Psoas muscle (tissue), 8 donors: ENCODE measurements around the gene ZNF747. TPM values are rescaled to one million over a fixed set of nuclear protein-coding genes. Genes with fewer than 3 reads are reported as not detected.

Experiments
- ATAC-seq, 4 donors: fragments of 200-7000 bp; cut with Tn5 transposase; one replicate each; pipeline ENCODE4 v1.9.1; 2020; ENCODE audit warnings: moderate library complexity in 3 of 4, mild to moderate bottlenecking in 2 of 4
- DNase-seq, 2 donors: peaks; one replicate each; pipeline ENCODE4 v3.0.0-alpha.2; 2020
- H3K27ac ChIP-seq: fragments of 200-600 bp; one replicate; pipeline ENCODE4 v1.8.0; 2022
- H3K27me3 ChIP-seq, 3 donors: fragments of 200-600 bp in 1 of 3; one replicate each; pipeline versions ENCODE4 v1.6.1 to v1.8.0; 2013 to 2022; ENCODE audit warnings: low read length in 2 of 3, mild to moderate bottlenecking in 2 of 3, moderate library complexity in 1 of 3; ENCODE audit not compliant: insufficient read depth in 3 of 3
- H3K36me3 ChIP-seq, 2 donors: fragments of 200-600 bp in 1 of 2; one replicate each; pipeline versions ENCODE4 v1.6.1 to v1.8.0; 2013 to 2022; ENCODE audit warnings: low read depth in 1 of 2, mild to moderate bottlenecking in 1 of 2, moderate library complexity in 1 of 2; ENCODE audit not compliant: insufficient read depth in 1 of 2
- H3K4me1 ChIP-seq: fragments of 200-600 bp; one replicate; pipeline ENCODE4 v1.8.0; 2022
- H3K4me3 ChIP-seq: fragments of 200-600 bp; one replicate; pipeline ENCODE4 v1.8.0; 2022; ENCODE audit warnings: mild to moderate bottlenecking
- H3K9me3 ChIP-seq: fragments of 200-600 bp; one replicate; pipeline ENCODE4 v1.8.0; 2022
- WGBS, 3 donors: extraction: QIAGEN DNeasy Blood & Tissue Kit; methylation state at CpG; one replicate each; pipeline versions ENCODE4 v1.1.6 to v1.1.7; 2013; 5-methylcytosine and 5-hydroxymethylcytosine counted together
- intact Hi-C, 2 donors: fragments of 100-400 bp; cut with DNase I; formaldehyde crosslinking; loops; one replicate each; pipeline versions ENCODE4 v1.11.0 to v1.14.2; 2022
- polyA plus RNA-seq, 3 donors: library from polyadenylated mRNA; stranded (reverse); fragments of 200-250 nt; gene quantifications; one replicate each; pipeline ENCODE4 v1.2.3, GENCODE V29; 2013
- total RNA-seq, 4 donors: library from RNA; stranded (reverse); fragmentation: NEBNext Ultra II Directional in 2 of 4; extraction: Animal tissue kit (Norgen Biotek cat#: 25700) in 2 of 4; gene quantifications; one replicate each; pipeline versions ENCODE4 v1.2.1 to v1.2.4, GENCODE V29; 2021 to 2023
- TF ChIP-seq, protein P1 (sequence below): fragments of 200-600 bp; IDR thresholded peaks from one replicate; pipeline ENCODE4 v1.8.0; 2022; ENCODE audit warnings: antibody characterized with exemption
- donor health status: healthy with polysubstance abuse.
- donor health status: DM: no; HTN: no; CAD: no; lungs with moderate emphysema.
- donor health status: Bipolar disorder and iron deficiency.
- donor health status: healthy.
- donor health status: DM: yes; HTN: yes; CAD: no.
- donor health status: DM: no; HTN: no; CAD: no.
- donor health status: DM: no; HTN: no; CAD: no.
- donor health status: DM: yes; HTN: yes; CAD: no.

ZNF747 gene
- total and polyA plus RNA-seq, 7 donors: 6.4 to 16.4 (median 7.9) TPM

DNA sequence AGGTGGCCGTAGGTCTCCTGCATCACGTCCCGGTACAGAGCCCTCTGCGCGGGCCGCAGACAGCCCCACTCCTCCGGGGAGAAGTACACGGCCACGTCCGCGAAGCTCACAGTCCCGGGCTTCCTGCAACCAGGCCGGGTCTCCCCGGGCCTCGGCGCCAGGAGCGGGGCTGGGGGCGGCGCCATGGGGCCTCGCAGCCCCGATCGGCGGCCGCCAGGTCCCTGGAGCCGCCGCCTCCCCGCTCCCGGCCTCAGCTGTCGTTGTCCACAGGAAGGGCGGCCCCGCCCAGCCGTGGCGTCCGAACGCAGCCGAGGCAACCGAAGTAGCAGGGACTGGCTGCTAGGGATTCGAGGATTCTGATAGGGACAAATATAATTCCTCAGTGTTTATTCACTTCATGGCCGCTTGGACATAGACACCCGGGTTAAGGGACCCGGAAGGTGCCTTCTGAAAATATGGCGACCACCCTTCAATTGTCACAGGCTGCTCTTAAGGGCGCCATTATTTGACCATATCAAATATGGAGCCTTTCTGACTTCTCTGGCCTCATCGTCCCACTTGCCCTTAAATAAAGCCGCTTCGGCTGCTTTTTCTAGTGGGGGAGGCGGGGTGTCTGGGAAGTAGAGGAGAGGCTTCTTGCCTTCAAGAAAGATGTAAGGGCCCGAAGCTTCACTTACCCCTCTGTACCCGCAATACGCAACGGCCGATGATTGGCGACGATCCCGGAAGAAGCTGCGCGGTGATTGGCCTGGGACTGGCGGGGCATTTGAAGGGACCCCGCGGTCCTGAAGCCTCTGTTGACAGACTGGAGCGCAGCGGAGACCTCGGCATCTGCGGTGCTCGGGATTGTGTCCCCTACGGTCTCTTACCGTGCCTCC, 37.0 kb upstream of the ZNF747 start, which contains the start of gene ZNF688:
ZNF688 (minus strand) TSS at position 270 of the 878 bp plus-strand sequence; CDS start at position 185, 85 bp downstream.
- peaks cover 16% of the 10 kb centered on the region for H3K4me1 ChIP-seq
- peak; percentile 88 to 90 (median 89) for ATAC-seq
- DNase-seq: peak; percentile 96 to 98
- WGBS, 3 donors: 0% methylated on average over 61 to 67 of the region's 67 CpGs
- H3K9me3 ChIP-seq: no peaks in the 10 kb centered on the region
- H3K27ac ChIP-seq: peak within 1 kb of the TSS; percentile 97
- H3K36me3 ChIP-seq: peaks cover 0 to 9% of the 10 kb centered on the region in 2 donors
- H3K4me3 ChIP-seq: peak within 1 kb of the TSS; percentile 91
- no peaks in the 10 kb centered on the region for H3K27me3 ChIP-seq
- TF ChIP-seq, protein P1, sequence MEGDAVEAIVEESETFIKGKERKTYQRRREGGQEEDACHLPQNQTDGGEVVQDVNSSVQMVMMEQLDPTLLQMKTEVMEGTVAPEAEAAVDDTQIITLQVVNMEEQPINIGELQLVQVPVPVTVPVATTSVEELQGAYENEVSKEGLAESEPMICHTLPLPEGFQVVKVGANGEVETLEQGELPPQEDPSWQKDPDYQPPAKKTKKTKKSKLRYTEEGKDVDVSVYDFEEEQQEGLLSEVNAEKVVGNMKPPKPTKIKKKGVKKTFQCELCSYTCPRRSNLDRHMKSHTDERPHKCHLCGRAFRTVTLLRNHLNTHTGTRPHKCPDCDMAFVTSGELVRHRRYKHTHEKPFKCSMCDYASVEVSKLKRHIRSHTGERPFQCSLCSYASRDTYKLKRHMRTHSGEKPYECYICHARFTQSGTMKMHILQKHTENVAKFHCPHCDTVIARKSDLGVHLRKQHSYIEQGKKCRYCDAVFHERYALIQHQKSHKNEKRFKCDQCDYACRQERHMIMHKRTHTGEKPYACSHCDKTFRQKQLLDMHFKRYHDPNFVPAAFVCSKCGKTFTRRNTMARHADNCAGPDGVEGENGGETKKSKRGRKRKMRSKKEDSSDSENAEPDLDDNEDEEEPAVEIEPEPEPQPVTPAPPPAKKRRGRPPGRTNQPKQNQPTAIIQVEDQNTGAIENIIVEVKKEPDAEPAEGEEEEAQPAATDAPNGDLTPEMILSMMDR: no peak
- intact Hi-C loops: loop anchor here in 1 of 2 donors (5.0 kb wide), 2 partner anchors 44 to 81 kb away; partner anchors contain the start of genes PRR14 and ZNF768

GRCh38 chr16:30570636-30571444, 36.2 kb upstream of the ZNF747 start:
- Histone ChIP-seq H3K4me3 (peak overlapping the region; percentile 91), H3K36me3 (peaks cover 0 to 9% of the 10 kb centered on the region in 2 donors), H3K27ac (peak overlapping the region; percentile 97), H3K27me3 (no peaks in the 10 kb centered on the region), H3K9me3 (no peaks in the 10 kb centered on the region), H3K4me1 (peaks cover 16% of the 10 kb centered on the region)
- intact Hi-C loops: loop anchor here in 1 of 2 donors (5.0 kb wide), 2 partner anchors 44 to 81 kb away; partner anchors contain the start of genes PRR14 and ZNF768
- TF ChIP-seq, protein P1: no peak
- peak in 3 of 4 donors; percentile 1 to 14 (median 9) for ATAC-seq
- peak; percentile 33 to 64 for DNase-seq
- WGBS, 3 donors: 5 to 6% (median 6%) methylated on average over 21 to 22 of the region's 22 CpGs

DNA sequence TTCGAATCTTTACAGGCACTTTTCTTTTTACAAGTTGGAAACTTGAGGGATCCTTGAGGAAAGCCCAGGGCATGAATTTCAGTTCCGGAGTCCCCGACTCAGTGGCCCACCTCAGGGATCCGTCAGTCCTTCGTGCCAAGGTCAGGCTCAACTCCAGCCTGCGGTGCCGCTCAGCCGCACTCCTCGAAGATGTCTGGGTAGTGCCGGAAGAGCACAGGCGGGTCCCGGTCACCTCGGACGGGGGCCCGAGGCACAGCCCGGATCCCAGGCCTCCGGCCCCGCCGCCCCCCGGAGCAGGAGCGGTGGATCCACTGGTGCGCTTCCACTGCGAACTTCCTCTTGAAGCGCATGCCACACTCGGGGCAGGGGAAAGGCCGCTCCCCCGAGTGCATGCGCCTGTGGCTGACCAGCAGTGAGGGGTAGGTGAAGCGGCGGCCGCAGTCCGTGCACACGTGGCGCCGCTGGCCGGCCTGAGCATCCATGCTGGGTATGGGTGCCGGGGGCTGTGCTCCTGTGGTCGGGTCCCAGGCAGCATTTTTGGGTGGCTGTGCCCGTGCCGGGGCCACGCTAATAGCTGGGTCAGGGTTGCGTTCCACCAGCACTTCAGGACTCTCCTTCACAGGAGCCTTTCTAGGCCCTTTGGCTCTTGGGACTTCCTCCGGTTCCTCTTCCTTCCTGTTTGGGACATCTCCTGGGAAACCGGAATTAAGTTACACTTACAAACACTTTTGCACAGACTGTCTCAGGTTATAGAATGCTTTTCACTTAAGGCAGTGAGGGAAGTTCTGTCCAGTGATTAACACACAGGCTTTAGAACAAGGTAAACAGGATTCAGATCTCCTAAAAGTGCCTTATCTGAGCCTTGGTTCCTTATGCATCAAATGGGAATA, 35.3 kb upstream of the ZNF747 start:
- no peaks in the 10 kb centered on the region for H3K27me3 ChIP-seq
- DNase-seq: no peak
- 79 to 85% (median 83%) methylated on average over 38 to 44 of the region's 44 CpGs for WGBS, 3 donors
- H3K9me3 ChIP-seq: no peaks in the 10 kb centered on the region
- intact Hi-C loops: loop anchor here in 1 of 2 donors (5.0 kb wide), 2 partner anchors 43 to 82 kb away; partner anchors contain the start of genes PRR14 and ZNF768
- peaks cover 0 to 9% of the 10 kb centered on the region in 2 donors for H3K36me3 ChIP-seq
- TF ChIP-seq, protein P1: no peak
- peak overlapping the region; percentile 97 for H3K27ac ChIP-seq
- H3K4me1 ChIP-seq: peaks cover 16% of the 10 kb centered on the region
- peak overlapping the region; percentile 91 for H3K4me3 ChIP-seq
- no peak for ATAC-seq

- intact Hi-C loops: no loop called here
- no peak overlapping the region for H3K27ac ChIP-seq
- H3K9me3 ChIP-seq: no peaks in the 10 kb centered on the region
- WGBS, 3 donors: 90 to 99% (median 94%) methylated on average over 3 of the region's 3 CpGs
- peaks cover 16% of the 10 kb centered on the region for H3K4me1 ChIP-seq
- DNase-seq: no peak
- H3K27me3 ChIP-seq: no peaks in the 10 kb centered on the region
- no peak for ATAC-seq
- TF ChIP-seq, protein P1: no peak
- peaks cover 0 to 9% of the 10 kb centered on the region in 2 donors for H3K36me3 ChIP-seq
- no peak overlapping the region for H3K4me3 ChIP-seq
Observed at GRCh38 chr16:30569281-30569680, 34.6 kb upstream of the ZNF747 start.
